Measurements from ENCODE around the gene PPP1R2.

The PPP1R2 gene

DNA sequence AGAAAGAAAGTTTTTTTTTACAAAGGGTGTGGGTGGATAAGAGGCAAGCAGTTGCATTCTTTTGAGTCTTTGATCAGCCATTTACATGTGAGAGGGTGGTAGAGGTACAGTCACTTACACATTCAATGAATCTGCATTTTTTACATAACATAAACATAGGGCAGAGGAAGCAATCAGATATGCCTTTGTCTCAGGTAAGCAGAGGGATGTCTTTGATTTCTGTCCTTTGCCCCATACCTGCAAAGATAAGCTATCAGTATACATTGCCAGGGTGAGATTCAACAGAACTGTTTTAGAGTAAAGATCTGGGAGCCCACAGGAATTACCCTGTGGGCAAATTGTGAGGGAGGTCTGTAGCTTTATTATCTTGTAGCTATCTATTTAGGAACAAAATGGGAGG, 5.4 kb upstream of the PPP1R2 start:
- TF ChIP-seq, protein P1, sequence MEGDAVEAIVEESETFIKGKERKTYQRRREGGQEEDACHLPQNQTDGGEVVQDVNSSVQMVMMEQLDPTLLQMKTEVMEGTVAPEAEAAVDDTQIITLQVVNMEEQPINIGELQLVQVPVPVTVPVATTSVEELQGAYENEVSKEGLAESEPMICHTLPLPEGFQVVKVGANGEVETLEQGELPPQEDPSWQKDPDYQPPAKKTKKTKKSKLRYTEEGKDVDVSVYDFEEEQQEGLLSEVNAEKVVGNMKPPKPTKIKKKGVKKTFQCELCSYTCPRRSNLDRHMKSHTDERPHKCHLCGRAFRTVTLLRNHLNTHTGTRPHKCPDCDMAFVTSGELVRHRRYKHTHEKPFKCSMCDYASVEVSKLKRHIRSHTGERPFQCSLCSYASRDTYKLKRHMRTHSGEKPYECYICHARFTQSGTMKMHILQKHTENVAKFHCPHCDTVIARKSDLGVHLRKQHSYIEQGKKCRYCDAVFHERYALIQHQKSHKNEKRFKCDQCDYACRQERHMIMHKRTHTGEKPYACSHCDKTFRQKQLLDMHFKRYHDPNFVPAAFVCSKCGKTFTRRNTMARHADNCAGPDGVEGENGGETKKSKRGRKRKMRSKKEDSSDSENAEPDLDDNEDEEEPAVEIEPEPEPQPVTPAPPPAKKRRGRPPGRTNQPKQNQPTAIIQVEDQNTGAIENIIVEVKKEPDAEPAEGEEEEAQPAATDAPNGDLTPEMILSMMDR (IDR thresholded peaks at IDR 0.05; ENCODE audit: borderline replicate concordance, insufficient read depth, low read depth, low read length) = no peak
- H3K4me3 ChIP-seq (ENCODE audit: low read depth, low read length) = no peak overlapping the region

DNA sequence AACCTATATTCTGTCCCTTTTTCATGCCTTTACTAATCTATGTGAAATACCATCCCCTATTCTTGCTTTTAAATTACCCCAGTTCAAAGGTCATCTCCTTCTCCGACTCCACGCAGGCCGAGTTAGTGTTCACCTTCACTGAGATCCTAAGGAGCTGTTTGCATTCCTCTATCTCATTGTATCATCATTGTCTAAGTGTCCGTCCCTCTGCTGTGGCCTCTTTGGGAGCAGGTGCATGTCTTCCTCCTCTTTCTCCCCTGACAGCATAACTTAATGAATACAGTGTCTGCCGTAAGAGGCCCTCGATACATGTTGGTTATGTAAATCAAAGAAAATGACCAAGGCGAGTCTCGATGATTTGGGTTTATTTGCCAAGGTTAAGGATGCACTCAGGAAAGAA, 4.9 kb upstream of the PPP1R2 start:
- TF ChIP-seq, protein P1 (IDR thresholded peaks at IDR 0.05; ENCODE audit: borderline replicate concordance, insufficient read depth, low read depth, low read length) = no peak
- H3K4me3 ChIP-seq (ENCODE audit: low read depth, low read length) = no peak overlapping the region

DNA sequence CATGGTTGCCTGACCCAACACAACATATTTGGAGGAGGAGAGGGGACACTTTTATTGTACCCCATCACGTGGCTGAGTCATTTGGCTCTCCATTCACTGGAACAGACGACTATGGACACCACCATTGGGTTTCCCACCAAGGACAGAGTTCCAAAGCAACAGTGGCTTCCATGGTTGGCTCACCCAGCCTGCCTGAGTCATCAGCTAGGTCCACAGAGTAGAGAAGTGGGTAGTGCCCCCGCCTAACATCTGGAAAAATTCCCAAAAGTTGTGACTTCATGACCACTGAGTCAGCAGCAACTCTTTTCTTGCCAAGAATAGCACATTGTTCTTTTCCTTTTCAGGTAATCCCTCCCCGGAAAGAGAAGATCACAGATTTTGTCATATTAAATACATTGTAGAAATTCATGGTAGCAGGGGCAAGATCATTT, 3.0 kb upstream of the PPP1R2 start:
- TF ChIP-seq, protein P1 (IDR thresholded peaks at IDR 0.05; ENCODE audit: borderline replicate concordance, insufficient read depth, low read depth, low read length) = no peak
- H3K4me3 ChIP-seq (ENCODE audit: low read depth, low read length) = no peak overlapping the region

DNA sequence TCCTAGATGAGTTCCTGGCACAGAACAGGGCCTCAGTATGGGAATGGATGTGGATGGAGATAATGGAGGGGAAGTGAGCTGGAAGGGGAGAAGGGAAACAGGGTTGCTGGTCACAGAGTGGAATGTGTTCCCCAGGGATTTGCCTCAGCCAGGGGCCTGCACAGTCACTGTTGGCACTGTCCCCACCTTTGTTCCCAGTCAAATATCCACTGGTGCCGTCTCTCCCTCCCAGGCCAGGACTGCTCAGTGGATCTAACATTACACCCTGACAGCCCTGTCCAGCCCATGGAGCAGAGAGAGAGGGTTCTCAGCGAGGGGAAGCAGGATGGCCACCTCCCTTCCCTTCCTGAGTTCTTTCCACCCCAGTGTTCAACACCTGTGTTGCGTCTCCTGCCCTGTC, 1.5 kb upstream of the PPP1R2 start:
- TF ChIP-seq, protein P1 (IDR thresholded peaks at IDR 0.05; ENCODE audit: borderline replicate concordance, insufficient read depth, low read depth, low read length) = no peak

DNA sequence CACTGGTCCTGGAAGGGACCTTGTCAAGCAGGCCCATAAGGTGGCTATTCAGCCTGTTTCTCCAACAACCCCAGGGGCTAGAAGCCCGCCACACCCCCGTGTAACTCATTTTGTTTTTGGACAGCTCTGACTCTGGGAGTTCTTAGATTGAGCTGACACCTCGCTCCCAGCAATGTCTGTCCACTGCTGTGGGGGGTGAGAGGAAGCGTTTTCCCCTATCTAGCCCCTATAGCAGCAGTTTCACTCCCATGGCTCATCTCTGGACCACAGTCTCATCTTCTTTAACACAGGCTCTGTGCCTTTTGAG, 1.1 kb upstream of the PPP1R2 start:
- no peak overlapping the region for H3K4me3 ChIP-seq (ENCODE audit: low read depth, low read length)
- TF ChIP-seq, protein P1 (IDR thresholded peaks at IDR 0.05; ENCODE audit: borderline replicate concordance, insufficient read depth, low read depth, low read length) = no peak

More for the DNA sequence above, 1.5 kb upstream of the PPP1R2 start:
- H3K4me3 ChIP-seq (ENCODE audit: low read depth, low read length) = no peak overlapping the region

DNA sequence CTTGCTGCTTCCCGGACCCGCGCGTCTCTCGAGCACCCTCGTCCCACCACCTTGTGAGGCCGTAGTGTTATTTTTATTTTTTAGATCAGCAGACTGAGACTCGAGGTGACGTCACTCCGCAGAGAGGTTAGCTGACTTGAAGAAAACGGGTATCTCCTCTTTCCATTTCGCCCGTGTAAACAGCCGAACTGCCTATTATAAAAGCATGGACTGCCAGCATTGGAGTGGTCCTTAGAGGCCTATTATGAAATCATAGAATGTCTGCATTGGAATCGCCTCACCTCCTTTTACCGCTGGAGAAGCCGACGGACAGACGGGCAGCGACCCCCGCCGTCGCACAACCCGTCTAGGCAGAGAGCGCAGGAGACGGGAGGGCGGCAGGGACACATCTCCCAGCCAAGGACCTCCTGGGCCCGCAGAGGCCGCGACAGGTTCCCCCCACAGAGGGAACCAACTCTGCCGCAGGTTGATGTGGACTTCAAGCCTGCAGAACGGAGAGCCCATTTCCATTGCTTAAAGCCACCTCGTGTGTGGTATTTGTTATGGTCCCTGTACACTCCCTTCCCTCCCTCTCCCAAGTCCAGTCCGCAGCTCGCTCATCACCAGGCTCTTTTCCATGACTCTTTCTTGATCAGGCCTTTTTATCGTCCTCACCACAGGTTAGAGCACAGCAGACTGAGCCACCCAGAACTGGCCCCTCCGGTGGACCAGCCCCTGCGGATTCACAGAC, 540 bp upstream of the PPP1R2 start:
- TF ChIP-seq, protein P1 (IDR thresholded peaks at IDR 0.05; ENCODE audit: borderline replicate concordance, insufficient read depth, low read depth, low read length) = no peak
- peak overlapping the region; percentile 99 for H3K4me3 ChIP-seq (ENCODE audit: low read depth, low read length)

DNA sequence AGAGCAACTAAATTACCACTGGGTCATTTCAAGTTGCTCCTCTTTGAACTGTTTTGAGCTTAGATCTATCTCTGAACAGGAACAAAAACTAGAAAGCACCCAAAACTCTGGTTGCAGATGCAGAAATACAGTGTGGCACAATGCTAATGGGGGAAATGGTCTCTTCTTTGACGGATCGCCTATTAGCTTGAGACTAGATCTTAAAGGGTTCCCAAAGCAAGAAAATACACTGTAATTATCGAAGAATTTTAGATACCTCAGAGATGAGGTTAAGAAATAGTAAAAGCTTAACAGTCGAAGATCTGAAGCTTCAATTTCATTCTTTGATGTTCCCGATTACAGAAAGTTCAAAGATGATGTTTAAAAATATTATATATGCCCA, 818 bp downstream of the PPP1R2 start:
- TF ChIP-seq, protein P1 (IDR thresholded peaks at IDR 0.05; ENCODE audit: borderline replicate concordance, insufficient read depth, low read depth, low read length) = no peak
- peak overlapping the region; percentile 99 for H3K4me3 ChIP-seq (ENCODE audit: low read depth, low read length)

Measured in GM12875 (cell line).